Body of pancreas (tissue), 4 donors: ENCODE measurements around the gene TMC7.

ENCODE experiments used
- CTCF ChIP-seq, 7 experiments: fragments of 450-650 bp in 4 of 7; fragments of 200-600 bp in 3 of 7; sonication (generic) in 3 of 7; IDR thresholded peaks; one replicate each; pipeline ENCODE4 v1.5.1; 2016 to 2019; ENCODE audit warnings: antibody characterized with exemption in 7 of 7
- POLR2A ChIP-seq, 3 donors: fragments of 450-650 bp; IDR thresholded peaks; one replicate each; pipeline ENCODE4 v1.6.1; 2016; ENCODE audit warnings: antibody characterized with exemption in 3 of 3, mild to moderate bottlenecking in 2 of 3

GRCh38 chr16:19062706-19063105, 79.0 kb downstream of the TMC7 start:
- no peak for TF ChIP-seq CTCF (IDR thresholded peaks at IDR 0.05)
- no peak for TF ChIP-seq POLR2A (IDR thresholded peaks at IDR 0.05)
